Endothelial cell of hepatic sinusoid (primary cell): ENCODE measurements around the gene CCM2.

Experiments
- in situ Hi-C: cut with HindIII; loops from 2 replicates; pipeline ENCODE4 v1.10.0; 2017; ENCODE audit warnings: low sequenced_read_pairs

The CCM2 gene

GRCh38 chr7:45055594-45056219 is 55.7 kb downstream of the CCM2 start:
- in situ Hi-C loops: no loop called here

GRCh38 chr7:45057878-45058277 is 57.9 kb downstream of the CCM2 start:
- in situ Hi-C loops: no loop called here

- in situ Hi-C loops: no loop called here
Measured at GRCh38 chr7:45060295-45060694, 60.3 kb downstream of the CCM2 start.

GRCh38 chr7:45061352-45061751 is 61.4 kb downstream of the CCM2 start:
- in situ Hi-C loops: no loop called here

GRCh38 chr7:45061806-45062425 is 61.9 kb downstream of the CCM2 start:
- in situ Hi-C loops: no loop called here

GRCh38 chr7:45064047-45064725 is 64.2 kb downstream of the CCM2 start:
- in situ Hi-C loops: no loop called here

DNA sequence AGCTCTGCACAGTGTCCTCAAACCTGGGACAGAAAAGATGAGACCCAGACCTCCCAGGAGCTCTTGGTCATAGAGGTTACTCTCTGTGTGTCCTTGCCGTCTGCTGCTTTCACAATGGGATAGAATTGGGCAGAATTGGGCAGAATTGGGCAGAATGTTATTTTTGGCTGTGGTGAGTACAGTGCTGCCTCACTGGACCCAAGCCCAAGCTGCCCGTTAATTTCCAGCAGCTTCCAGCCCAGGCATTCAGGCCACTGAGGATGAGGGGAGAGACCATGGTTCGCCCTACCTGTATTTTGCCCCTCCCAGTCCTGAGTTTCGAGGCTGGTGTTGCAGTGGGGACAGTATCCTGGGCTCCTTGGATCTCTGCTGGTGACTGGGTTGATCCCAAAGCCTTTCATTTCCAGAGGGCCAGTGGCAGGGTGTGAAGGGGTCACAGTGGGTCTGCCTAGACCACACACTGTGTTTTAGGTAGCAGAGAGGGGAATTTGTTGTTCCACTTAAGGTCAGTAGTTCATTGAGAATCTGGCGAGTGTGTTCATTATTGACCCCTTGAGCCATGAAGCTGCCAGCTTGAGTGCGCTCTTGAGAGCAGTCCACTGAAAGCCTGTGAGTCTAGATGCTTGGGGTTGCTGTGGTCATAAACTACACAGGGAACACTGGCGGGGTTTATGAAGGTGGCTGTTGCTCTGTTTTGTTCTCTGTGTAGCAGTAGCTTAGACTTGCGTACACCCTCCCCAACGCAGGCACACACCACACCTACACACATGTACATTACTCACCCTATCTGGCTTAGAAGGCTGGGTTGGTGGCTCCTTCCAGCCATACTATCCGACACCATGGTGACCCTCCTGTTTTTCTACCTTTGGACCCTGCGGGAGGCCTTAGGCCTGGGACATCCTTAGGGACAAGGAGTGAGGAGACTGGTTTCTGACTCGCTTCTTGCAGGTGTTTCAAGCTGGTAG is 65.3 kb downstream of the CCM2 start:
- in situ Hi-C loops: no loop called here

- in situ Hi-C loops: no loop called here
Measured at GRCh38 chr7:45066409-45066808, 66.4 kb downstream of the CCM2 start.

- in situ Hi-C loops: no loop called here
Measured at GRCh38 chr7:45067582-45067981, 67.6 kb downstream of the CCM2 start.

DNA sequence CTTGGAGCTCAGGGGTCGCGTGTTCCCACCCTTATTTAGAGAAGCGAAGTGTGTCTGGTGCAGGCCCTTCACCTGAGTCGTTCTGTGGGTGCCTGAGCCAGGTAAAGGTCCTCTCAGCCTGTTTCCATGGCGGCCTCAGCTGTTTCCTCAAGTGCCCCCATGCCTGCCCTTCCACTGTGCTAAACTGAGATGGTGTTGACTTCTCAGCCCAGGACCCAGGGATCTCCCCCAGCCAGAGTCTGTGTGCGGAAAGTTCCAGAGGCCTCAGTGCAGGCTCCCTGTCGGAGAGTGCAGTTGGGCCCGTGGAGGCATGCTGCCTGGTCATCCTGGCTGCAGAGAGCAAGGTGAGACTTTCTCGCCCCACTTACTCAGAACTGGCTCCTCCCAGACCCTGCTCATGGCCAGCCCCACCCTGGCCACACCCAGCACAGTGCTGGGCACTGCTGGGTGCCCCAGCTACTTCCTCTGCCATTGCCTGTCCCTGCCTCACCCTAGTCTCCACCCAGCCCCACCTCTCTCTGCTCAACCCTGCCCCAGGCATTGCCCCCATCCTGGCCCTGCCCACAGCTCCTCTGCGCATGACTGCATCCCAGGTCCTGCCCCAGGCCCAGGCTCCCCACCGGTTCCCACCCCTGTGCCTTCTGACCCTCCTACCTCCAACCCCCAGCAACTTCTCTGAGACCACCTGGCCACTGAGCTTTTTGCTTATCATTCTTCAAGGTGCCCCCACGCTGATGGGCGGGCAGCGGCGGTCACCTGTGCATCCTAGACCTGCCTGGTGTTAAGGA is 68.4 kb downstream of the CCM2 start:
- in situ Hi-C loops: no loop called here

- in situ Hi-C loops: no loop called here
Measured at GRCh38 chr7:45069444-45070253, 69.6 kb downstream of the CCM2 start.

DNA sequence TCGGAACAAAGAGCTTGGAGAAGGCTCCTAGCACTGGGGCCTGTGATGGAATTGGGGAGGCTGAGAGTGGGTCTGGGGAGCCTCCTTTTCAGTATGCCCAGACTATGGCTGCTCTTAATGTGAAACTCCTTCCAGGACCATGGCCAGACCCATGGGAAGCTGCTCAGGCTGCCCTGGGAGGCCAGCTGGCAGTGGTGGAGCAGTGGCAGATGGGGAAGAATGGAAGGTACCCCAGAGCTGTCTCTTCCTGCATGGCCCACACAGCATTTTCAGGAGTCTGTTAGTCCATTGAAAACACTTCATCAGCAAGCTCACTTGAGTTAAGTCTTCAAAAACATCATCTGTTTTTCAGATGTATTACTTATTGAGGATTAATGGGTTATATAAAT is 70.2 kb downstream of the CCM2 start:
- in situ Hi-C loops: no loop called here

DNA sequence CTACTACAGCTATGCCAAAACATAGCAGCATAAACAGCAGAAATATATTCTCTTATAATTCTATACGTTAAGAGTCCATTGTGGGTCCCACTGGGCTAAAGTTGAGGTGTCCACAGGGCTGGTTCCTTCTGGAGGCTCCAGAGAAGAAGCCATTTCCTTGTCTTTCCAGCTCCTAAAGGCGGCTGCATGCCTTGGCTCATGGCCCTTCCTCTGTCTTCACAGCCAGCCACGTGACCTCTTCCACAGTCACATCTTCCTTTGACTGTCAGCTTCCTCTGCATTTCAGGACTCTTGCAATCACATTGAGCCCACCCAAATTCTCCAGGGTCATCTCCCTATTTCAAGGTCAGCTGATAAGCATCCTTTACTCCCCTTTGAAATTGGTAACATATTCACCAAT is 71.5 kb downstream of the CCM2 start:
- in situ Hi-C loops: no loop called here

DNA sequence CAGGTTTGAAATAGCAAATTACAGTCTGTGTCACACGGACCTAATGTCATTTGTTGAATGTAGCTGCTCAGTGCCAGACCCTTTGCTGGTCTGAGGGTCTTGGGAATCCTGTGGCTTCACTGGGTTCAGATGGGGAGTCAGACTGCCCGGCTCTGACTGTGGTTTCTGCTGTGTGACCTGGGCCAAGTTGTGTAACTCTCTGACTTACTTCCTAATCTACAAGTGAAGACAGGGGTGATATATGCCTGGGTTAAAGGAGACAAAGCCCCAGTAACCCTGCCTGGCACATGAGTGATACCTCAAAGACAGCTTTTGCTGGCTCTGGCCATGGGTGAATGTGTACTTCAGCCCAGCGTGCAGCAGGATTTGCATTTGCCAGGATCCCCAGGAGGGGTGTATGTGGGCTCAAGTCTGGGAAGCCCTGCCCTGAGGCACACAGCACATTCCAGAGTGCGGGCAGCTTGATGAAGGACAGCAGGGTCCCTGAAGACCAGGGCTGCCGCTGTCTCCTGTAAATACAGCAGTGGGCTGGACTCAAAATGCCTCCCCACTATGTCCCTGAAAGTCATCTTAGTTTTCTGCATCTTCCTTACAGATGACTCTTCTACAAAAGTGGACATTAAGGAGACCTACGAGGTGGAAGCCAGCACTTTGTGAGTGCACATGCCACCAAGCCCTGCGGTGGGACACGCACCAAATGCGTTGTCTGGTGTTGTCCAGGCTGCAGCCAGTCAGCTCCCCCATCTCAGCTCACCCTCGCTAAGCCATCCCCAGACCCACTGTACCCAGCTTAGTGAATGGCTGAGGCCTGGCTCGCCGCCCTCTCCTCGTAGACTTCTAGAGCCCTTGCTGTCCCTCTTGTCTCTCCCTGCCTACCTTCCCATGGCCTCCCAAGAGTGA is 72.4 kb downstream of the CCM2 start:
- in situ Hi-C loops: no loop called here

DNA sequence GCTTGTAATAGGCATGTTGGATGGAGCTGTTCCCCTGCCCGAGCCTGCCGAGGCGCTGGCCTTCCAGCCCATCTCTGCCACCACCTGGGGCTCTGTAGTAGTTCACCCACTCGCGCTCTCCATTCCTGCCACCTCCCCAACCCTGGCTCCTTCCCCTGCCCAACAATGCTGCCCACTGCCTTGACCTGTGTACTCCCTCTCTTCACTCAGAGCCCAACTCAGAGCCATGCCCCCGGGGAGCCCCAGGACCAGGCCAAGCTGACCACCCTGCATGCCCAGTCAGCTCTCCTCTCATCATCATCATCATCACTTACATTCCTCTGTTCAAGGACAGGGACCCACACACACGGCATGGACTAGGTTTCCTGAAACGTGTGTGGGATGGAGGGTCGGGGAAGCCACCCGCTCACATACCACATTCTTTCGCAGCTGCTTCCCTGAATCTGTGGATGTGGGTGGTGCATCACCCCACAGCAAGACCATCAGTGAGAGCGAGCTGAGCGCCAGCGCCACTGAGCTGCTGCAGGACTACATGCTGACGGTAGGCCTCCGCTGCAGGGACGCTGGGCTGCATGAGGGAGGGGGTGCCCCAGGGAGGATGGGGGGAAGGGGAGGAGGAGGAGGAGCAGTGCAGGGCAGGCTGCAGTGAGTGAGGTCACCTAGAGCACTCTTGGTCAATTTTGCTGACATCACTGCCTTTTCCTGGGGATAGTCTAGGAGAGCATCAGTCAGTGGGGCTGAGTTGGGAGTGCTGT is 73.2 kb downstream of the CCM2 start:
- in situ Hi-C loops: no loop called here

GRCh38 chr7:45073786-45074527 is 74.0 kb downstream of the CCM2 start:
- in situ Hi-C loops: no loop called here
